Measurements from ENCODE around the gene TPM2.

The TPM2 gene

DNA sequence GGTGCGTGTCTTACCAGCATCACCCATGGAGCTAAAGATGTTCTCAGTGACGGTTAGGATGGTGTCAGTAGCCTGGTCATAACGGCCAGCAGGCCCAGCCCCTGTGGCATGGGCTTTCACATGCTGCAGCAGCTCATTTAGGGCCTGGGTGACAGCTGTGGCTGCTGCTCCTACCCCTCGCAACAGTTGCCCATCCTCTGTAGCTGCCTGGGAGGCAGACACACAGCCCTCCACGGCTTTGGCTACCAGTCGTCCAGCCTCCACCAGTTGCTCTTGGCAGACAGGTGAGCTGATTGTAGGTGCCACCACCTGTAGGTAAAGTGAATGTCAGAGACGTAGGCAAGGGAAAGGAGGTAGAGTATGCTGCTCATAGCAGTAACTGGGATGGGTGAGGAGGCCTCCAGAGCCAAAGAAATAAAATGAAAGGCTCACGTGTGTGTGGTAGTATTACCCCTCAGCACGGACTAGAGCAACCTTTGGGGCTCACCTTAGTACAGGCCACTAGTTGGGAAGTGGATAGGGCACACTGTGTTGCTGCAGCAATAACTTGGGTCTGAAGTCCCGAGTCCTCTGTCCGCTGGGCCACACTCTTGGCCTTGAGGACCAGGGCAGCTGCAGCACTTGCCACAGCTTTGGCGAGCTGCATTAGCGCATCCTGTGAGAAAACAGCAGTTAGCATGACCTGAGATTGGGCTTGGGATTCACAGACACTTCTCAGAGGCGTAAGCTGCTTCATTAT lies 27.6 kb upstream of the TPM2 start:
- no peak for DNase-seq

DNA sequence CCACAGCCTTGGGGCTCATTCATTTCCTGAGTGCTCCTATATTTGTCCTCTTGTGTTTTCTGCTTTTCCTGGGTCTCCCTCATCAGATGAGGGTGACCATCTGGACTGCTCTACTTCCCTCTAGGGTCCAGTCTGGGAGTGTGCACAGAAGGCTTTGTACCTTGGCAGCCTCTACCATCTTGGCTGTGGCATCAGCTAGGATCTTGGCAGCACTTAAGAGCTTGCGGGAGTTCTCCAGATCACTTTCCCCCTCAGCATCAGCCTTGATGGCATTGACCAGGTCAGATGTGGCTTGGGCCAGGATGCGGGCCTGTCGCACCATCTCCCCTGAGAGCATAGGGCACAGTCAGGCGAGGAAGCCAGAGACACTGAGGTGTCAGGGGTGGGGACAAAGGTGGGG lies 26.5 kb upstream of the TPM2 start:
- no peak for DNase-seq

DNA sequence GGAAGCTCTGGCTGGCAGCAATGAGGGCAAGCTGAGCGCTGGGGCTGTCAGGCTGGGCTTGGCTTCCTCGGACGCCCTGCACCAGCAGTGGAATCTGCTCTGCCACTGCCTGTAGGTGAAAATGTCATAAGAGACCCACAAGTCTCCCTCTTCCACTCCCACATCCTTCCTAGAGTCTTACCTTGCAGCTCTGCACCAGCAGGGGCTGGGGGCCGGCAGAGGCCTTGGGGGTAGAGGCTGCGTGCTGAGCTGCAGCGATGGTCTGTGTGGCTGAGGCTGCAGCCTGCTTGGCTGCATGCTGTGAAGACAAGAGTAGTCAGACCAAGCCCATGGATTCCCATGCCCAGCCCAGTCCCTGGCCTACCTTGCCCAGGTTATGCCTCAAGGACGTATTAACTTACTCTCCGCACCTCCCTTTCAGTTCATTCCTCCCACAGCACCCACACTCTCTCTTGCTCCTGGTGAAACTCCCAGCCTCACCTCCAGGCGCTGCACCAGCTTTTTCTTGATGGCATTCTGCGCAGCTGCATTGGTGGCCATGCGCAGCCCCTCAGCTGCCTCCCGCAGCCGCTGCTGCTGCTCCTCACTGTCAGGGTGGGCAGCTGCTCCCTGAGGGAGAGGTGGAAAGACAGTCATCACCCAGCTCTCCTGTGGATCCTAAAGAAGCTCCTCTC lies 25.0 kb upstream of the TPM2 start:
- DNase-seq, result no peak

DNA sequence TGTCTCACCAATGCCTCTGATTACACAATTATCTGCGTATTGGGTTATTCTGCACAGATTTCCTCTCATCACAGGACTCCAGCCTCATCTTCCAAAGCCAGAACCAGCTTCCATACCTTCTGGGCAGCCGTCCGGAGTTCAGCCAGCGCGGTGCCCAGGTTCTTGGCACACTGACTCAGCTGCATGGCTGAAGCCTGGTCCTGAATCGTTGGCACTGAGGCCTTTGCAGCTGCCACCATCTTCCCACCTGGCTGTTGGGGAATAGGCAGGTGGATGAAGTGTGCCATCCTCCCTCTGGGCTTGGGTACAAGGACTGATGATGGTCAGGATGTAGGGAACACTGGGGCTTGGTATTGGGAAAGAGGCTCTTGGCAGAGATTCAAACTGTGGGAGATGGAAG lies 24.4 kb upstream of the TPM2 start:
- DNase-seq, result no peak

DNA sequence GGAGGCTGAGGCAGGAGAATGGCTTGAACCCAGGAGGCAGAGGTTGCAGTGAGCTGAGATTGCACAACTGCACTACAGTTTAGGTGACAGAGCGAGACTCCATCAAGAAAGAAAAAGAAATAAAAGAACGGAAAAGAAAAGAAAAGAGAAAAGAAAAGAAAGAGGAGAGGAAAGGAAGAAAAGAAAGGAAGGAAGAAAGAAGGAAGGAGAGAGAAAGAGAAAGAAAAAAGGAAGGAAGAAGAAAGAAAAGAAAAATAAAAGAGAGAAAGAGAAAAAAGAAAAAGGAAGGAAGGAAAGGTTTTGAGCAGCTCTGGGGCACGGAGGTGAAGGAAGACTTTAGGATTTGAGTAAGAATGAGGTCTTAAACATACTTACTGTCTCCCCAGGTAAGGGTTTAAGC lies 23.9 kb upstream of the TPM2 start:
- DNase-seq, result no peak

DNA sequence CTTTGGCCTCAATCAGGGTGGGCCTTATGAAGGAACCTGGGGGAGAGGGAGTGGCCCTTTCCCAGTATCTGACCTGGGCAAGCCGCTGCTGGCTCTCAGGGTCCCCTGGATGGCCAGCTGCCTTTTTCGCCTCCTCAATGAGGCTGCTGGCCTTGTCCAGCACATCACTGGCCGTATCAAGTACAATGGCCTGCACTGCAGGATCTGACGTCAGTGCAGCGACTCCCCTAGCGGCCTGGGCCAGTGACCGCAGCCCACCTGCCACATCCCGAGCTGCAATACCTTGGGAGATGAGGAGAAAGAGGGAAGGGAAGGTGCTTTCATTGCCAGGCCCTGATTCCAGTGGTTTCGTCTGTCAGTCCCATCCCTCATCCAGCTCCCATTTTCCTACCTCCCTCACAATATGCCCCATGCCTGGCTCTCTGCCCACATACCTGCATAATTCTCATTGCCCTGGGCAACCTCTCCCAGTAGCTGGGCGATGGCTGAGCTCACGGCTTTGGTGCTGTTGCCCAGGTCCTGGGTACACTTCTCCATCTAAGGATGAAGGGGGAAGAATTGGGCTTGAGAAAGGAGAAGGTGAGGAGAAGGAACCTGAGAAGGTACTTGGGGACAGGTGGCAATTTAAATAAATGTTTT lies 23.2 kb upstream of the TPM2 start:
- DNase-seq, result no peak

DNA sequence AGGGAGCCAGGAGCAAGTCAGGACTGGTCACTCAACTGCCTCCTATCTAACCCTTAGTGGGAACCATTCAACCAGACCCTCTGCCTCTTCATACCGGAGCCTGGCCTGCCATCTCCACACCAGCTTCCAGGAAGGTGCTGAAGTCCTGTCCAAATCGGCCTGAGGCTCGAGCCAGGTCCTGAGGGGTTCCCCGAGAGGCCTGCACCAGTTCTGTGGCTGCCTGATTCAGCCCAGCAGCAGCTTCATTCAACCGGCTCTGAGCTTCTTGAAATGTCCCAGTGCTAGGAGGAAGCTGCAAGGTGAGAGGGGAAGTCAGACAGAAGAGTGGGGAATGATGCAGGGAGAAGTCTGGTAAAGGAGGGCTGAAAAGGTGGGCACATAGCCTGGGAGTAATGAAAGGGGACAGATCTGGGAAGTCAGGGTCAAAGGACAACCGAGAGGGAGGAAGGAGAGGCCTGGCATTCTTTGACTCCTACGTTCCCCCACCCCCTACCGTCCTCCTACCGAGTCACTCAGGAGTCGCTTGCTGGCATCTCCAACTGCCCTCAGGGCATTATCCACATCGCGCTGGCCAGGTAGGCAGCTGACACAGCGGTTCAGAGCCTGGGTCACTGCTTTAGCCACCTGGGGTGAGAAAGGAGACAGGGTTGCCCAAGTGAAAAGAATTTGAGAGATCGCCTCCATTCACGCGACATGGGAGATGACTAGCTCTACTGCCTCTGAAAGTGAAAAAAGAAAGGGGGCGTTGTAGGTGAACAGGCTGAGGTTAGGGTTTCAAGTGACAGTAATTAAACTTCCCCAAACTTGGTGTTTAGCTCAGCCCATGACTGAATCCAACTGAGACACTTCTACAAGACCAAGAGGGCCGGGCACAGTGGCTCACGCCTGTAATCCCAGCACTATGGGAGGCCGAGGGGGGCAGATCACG lies 22.0 kb upstream of the TPM2 start:
- DNase-seq, result no peak

DNA sequence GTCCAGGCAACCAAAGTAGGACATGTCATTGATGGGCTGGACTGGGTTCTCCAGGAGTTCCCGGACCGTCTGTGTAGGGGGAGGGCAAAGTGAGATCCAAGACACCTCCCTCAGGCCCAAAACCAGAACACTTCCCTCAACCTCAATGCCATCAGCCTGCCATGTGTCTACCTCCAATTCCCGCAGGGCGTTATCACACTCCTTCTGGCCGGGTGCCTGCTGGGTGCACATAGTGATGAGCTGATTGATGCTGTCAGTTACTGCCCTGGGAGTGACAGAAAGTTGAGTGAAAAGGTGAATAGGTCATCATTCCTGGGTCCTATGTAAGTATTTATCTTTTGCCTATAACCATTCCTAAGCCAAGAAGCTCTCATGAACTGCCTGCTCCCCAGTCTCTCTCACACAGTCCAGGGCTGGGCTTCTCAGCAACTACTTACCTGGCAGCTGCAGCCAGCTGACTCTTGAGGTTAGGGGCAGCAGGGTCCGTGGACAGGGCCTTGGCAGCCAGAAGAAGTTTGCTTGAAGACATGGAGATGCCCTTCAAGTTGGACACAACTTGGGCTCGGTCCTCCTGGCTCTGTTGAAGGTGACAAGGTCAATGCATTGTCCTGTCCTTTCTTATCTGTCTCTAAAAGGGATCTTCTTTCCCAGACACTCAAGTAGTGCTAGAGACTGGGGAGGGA lies 21.2 kb upstream of the TPM2 start:
- DNase-seq, result no peak

DNA sequence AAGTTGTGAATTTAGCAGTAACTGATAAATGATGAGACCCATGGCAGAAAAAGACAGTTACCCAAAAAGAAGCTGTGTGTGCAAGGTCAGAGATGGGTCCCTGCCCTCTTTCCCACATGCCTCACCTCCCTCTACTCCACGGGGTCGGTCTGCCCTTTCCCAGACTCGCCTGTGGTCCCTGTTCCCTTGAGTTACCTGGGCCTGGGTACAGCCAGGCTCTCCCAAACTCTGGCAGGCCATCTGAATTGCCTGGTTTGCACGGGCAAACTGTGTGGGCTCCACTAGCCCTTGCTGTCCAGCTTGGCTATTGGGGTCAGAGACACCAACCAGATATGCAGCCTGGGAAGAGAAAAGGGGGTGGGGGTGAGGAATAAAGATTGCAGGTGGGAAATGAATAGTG lies 18.4 kb upstream of the TPM2 start:
- no peak for DNase-seq

DNA sequence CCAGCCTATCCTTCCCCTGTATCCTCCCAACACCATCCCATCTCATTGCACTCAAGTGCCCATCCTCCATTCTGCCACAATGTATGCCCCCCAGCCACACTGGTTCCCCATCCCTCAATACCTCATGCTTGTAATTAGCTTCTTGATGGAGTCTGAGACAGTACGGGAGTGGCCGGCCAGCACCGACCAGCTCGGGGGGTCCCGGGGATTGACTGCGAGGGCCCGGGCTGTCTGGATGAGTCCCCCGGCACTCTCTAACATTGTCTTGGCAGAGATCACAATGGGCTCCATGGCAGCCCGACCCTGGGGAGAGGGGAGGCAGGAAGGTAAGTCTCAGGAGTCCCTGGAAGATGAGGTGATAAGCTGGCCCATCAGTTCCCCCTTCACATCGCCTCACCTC lies 17.2 kb upstream of the TPM2 start:
- no peak for DNase-seq

DNA sequence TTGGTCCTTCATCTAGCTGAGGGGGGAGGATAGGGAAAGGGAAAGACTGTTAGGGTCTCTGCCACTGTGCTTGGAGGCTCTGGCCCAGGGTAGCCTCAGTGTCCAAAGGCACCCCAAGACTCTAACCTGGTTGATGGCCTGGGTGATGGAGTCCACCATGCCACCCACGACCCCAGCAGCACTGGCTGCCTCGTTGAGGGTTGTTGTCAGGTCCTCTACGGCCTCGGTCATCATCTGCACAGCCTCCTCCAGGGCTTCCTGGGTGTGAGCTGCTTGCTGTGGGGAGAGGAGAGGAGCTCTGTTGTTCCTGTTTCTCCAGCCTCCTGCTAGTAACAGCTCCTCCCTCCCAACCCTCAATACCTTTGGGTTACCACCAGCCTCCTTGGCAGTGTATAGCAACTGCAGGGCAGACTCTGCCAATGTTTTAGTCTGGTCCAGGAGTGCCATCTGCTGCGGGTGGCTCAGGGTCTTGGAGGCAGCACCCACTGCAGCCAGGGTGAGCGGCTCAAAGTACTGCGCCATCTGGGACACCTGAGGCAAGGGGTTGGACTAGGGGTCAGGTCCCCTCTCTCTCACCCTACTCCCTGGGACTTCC lies 16.2 kb upstream of the TPM2 start:
- DNase-seq, result no peak

DNA sequence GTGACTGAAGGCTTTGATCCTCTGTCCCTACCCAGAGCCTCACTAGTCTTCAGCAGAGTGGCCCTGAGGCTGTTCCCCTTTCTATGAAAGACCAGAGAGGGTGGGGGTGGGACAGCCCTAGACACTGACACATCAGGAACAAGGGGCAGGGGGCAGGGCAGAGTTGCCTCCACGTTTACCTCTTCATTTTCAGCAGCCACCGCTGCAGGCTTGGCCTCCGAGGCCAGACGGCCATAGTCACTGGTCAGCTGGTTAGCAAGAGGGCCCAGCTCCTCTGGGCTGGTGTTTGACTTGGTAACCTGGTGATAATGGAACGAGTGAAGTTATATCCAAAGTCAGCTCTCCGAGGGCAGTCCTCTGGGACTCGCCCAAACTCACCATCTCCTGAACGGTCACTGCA lies 15.6 kb upstream of the TPM2 start:
- DNase-seq, result no peak

DNA sequence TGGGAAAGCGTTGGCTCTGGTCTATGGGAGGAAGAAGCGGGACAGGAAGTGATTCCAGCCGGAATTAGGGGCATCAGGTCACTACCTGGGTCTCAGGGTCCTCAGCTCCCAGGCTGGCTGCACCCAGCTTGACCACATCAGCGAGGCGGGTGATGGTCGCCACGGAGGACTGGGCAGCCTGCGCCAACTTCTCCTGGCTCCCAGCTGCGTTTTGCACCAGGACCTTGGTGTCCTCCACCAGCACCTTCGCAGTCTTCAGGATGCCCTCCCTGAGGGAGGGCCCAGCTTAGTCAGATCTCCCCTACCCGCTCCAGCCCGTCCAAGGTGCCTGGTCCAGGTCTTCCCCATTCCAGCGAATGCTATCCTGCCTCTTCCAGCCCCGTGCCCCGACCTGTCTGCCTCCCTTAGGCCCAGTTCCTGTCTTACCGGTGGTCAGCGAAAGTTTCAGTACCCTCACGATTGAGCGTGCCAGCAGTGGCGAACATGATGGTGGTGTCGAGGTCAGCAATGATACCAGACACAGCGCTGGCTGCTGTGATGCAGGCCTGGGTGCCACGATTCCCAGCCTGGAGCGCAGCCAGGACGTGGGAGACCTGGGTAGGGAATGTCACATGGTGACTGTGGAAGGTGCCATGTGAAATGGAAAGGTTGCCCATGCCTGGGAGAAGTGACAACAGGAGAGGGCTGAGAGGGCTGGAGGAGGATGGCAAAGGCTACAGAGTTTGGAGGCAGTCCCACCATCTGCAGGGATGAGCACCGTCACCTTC lies 14.4 kb upstream of the TPM2 start:
- no peak for DNase-seq

DNA sequence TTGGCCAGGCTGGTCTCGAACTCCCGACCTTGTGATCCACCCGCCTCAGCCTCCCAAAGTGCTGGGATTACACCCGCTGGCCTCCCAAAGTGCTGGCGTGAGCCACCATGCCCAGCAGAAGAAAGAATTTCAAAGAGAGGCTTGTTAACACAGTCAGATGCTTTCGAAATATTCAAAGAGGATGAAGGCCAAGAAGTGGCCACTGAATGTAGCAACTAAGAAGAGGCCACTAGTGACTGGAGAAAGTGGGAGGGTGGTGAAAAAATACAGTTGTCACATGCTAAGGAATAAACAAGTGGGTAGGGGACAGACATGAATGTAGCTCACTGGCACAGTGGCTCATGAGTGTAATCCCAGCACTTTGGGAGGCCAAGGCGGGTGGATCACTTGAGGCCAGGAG lies 13.0 kb upstream of the TPM2 start:
- no peak for DNase-seq

DNA sequence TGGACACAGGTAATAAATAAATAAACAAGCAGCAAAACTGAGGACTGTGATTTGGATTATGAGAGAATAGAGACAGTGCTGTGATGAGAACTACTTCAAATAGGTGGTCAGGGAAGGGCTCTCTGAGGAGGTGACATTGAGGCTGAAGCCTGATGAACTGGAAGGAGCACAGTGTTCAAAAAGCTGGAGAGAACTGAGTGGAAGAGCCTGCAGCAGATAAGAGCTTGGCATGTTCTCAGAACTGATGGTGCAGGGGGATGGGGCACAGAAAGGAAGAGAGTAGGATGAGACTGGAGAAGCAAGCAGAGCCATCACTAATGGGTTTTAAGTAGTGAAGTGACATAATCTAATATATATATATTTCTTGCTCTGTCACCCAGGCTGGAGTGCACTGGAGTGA lies 11.2 kb upstream of the TPM2 start:
- no peak for DNase-seq

DNA sequence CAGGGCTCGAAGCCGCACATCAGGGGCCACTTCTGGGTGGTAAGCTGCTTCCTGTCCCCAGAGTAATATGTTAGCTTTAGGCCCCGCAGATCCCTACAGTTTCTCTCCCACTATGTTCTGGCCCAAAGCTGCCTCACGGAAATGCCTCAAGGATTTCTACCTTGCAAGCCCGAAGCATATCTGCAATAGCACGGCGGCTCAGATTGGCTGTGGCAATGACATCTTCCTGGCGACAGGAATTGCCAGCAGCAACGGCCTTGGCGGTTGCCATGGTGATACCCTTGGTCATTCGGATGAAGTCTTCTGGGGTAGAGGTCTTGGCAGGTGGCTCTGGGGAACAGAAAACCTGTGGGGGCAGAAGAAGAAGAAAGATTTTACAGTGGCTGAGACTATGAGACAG lies 10.3 kb upstream of the TPM2 start:
- no peak for DNase-seq

DNA sequence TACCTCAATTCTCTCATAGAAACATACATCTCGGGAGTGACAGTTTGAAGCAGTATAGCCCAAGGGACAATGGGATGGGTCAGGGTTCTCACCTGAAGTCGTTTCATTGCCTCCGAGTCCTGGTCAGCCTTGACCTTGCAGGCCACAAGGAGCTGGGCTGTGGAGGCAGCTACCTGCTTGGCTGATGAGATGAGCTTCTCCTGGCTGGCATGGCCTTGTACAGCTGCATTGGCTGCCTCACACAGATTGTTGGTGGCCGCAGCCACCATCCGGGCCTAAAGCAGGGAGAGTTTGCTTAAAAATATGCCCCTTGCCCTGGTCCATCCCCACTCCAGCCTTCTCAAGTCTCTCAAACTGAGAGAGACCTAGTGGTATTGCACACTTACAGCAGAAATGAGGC lies 8.5 kb upstream of the TPM2 start:
- DNase-seq, result no peak

DNA sequence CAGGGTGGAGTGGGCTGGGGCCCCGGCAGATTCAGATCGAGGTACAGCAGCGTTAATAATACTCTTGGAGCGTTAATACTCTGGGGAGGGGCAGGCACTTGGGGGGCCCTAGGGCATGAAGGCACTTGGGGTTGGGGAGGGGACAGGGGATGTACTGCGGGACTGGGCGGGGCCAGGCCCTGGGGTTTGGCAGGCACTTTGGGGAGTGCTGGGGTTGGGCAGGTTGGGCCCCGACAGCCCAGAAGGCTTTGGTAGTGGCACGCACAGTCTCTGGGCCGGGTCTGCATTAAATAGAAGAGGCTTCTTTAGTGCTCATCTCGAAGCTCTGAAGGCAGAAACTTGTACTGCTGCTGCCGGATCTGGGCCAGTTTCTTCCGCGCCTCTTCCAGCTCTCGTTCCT lies 7.8 kb upstream of the TPM2 start:
- DNase-seq, result no peak

DNA sequence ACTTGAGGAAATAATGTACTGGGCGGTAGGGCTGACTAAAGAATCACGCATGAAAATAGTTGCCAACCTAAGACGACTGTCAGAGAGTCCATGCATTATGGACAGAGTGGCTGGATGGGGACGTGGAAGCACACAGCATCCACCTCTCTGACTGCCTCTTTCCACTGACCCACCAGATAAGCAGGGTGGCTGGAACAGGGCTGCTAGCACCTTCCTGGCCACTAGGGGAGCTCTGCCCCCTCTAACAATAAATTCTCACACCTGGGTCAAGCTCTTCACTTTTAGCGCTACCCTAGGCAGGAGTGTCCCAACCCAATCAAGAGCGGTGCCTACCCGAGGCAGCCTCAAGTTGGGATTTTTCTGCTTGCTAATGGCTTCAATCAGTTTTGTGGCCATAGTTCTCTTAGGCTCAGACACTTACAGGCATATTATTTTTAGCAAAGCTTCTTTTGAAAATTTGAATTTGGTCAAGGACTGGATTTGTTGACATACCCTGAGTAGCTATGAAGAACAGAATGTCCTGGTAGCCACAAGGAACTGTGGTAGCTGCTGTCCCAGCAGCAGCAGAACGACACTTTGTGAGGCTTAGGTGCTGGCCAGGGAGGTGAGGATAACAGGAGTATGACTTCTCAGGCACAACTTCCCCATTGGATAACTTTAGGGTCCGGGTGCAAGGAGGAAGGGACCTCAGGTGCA lies 6.9 kb upstream of the TPM2 start:
- peak; percentile 14 for DNase-seq

DNA sequence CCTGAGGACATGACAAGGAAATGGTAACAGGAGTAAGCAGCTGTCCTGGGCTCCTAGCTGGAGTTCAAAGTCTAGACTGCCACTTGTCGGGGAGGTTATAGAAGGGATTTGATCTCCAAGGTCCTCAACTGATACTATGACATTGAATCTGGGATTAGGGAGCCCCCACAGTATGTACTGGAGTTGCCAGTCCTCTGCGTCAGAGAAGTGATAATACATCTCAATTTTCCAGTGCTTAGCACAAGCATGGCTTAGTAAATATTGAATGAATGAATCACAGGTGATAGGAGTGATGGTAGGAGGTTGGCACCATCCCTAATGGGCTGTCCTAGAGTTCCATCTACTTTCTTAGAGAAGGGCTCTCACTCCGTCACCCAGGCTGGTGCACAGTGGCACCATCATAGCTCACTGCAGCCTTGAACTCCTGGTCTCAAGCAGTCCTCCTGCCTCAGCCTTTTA lies 6.2 kb upstream of the TPM2 start:
- DNase-seq, result no peak
